Measurements from ENCODE around the gene NDUFV2.

The NDUFV2 gene

DNA sequence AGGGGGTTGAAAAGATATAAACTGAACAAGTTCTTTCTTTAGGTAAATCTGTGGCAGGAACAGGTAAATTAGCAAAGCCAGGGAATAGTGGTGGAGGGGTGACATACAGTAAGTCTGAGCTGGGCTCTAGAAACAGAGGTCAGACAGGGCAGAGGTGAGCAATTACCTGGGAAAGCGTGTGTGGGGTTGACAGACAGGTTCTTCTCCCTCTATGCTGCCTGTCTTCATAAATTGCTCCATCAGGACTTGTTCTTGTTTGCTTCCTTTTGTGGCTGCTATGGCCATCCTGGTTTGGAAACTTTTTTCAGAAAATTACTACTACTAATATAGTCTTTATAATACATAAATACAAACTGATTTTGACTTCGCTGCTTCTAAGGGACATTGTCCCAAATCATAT, 30.7 kb downstream of the NDUFV2 start:
- WGBS (ENCODE audit: insufficient coverage, insufficient read length) = no CpG with 5 or more reads among the region's 2 CpGs

DNA sequence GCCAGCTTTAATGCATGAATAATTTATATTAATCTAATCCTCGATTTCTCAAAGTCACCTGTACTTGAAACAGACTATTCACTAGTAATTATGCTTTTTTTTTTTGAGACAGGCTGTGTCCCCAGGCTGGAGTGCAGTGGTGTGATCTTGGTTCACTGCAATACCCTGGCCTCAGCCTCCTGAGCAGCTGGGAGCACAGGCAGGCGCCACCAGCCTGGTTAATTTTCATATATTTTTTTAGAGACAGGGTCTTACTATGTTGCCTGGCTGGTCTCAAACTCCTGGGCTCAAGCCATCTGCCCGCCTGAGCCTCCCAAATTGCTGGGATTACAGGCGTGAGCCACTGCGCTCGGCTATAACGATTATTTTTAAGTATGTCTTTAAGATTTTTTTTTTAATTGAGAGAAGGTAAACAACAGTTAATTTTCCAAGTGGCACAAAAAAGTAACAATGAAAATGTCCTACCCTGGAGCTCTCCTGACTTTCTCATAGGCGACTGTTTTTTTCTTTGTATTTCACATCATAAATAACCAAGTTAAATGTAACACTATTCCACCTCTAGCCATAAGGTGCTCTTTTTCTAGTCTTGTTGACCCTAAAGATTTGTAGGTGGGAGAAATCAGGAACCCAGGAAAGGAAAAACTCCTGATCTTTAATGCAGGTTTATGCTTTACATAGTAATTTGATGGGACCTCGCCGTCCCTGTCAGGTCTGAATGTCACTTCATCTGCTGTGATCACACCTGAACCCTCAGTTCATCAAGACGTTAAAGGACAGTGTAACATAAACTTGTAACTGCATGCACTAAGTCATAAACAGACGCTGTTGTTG, 32.8 kb downstream of the NDUFV2 start:
- Histone ChIP-seq H3K4me3 (ENCODE audit: low read length) (peak overlapping the region; percentile 73; the same call in 1 of the 2 replicates), H3K4me1 (ENCODE audit: control insufficient read depth, insufficient read depth, low read length) (no peaks in the 10 kb centered on the region), H3K9me3 (ENCODE audit: control insufficient read depth, insufficient read depth, low read length) (no peaks in the 10 kb centered on the region), H3K27me3 (ENCODE audit: control insufficient read depth, insufficient read depth, low read length) (no peaks in the 10 kb centered on the region), H3K27ac (ENCODE audit: low read length) (no peak overlapping the region), H3K36me3 (ENCODE audit: control insufficient read depth, insufficient read depth, low read length) (no peaks in the 10 kb centered on the region)
- no peak for DNase-seq (ENCODE audit: low read depth, low spot score)
- WGBS (ENCODE audit: insufficient coverage, insufficient read length) = no CpG with 5 or more reads among the region's 12 CpGs

More for the DNA sequence above, 30.7 kb downstream of the NDUFV2 start:
- Histone ChIP-seq H3K27ac (ENCODE audit: low read length) (no peak overlapping the region), H3K36me3 (ENCODE audit: control insufficient read depth, insufficient read depth, low read length) (no peaks in the 10 kb centered on the region; the same call in 1 of the 2 replicates), H3K27me3 (ENCODE audit: control insufficient read depth, insufficient read depth, low read length) (no peaks in the 10 kb centered on the region), H3K4me1 (ENCODE audit: control insufficient read depth, insufficient read depth, low read length) (no peaks in the 10 kb centered on the region), H3K4me3 (ENCODE audit: low read length) (no peak overlapping the region), H3K9me3 (ENCODE audit: control insufficient read depth, insufficient read depth, low read length) (no peaks in the 10 kb centered on the region)
- no peak for DNase-seq (ENCODE audit: low read depth, low spot score)

DNA sequence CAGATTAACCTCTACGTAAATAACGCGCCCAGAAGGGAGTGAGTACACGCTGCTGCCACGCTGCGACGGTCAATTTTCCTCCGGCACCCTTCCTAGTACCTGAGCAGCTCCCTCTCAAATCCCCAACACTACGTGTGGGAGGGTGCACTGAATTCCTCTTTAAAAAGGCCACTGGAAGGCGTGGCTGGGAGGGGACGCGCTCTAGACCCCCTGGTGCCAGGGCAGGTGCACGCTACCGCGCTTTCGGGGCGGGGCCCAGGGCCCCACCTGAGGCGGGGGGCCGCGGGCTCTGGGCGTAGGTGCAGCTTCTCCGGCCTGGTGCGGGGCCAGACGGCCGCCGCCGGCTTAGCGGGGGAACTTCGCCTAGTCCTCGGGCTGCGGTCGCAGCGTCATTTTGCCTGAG, 33.4 kb downstream of the NDUFV2 start:
- Histone ChIP-seq H3K27me3 (ENCODE audit: control insufficient read depth, insufficient read depth, low read length) (no peaks in the 10 kb centered on the region), H3K4me1 (ENCODE audit: control insufficient read depth, insufficient read depth, low read length) (no peaks in the 10 kb centered on the region), H3K27ac (ENCODE audit: low read length) (no peak overlapping the region), H3K9me3 (ENCODE audit: control insufficient read depth, insufficient read depth, low read length) (no peaks in the 10 kb centered on the region), H3K36me3 (ENCODE audit: control insufficient read depth, insufficient read depth, low read length) (no peaks in the 10 kb centered on the region), H3K4me3 (ENCODE audit: low read length) (peak overlapping the region; percentile 73)
- no CpG with 5 or more reads among the region's 33 CpGs for WGBS (ENCODE audit: insufficient coverage, insufficient read length)
- DNase-seq (ENCODE audit: low read depth, low spot score) = no peak

DNA sequence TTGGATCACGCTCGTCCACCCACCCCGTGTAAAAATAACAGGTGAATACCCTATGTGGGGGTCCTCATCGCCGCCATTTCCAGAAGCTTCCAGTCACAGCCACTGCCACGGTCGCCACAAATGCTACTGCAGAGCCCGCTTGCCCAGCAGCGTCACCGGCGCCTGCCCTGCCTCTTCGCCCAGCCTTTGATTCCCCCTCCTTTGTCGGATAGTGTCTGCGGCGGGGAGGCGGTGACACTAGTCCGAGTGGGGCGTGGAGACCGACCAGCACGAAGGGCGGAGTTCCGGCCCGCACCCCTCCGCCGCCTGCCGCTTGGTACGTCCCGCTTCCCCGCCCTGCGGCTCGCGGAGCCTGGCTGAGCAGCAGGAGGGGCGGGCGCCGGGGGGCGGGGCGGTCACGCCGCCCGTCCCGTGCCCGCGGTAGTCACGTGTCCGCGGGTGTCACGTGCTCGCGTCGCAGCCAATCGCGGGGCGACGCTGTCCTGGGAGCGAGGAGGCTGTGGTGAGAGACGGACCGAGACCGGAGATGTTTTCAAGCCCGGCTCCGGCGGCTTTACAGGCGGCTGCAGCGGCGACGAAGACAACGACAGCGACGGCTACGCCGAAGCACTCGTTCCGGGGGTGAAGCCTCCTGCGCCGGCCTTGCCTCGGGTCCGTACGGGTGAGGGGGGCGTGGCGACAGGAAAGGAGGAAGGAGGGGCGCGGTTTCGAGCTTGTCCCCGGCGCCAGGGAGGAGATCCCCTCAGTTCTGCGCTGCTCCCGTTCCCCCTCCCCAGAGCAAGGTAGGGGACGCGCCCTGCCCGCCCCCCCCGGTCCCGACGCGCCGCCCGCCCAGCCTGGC, 34.0 kb downstream of the NDUFV2 start, which contains the start of gene ANKRD12:
Gene ANKRD12, plus strand, starts transcription at position 467 of the 841 bp plus-strand sequence. CDS start 45,652 bp downstream, outside the sequence.
- no peaks in the 10 kb centered on the region for H3K27me3 ChIP-seq (ENCODE audit: control insufficient read depth, insufficient read depth, low read length)
- H3K36me3 ChIP-seq (ENCODE audit: control insufficient read depth, insufficient read depth, low read length) = no peaks in the 10 kb centered on the region
- no CpG with 5 or more reads among the region's 95 CpGs for WGBS (ENCODE audit: insufficient coverage, insufficient read length)
- H3K9me3 ChIP-seq (ENCODE audit: control insufficient read depth, insufficient read depth, low read length) = no peaks in the 10 kb centered on the region
- H3K27ac ChIP-seq (ENCODE audit: low read length) = no peak within 1 kb of the TSS
- H3K4me3 ChIP-seq (ENCODE audit: low read length) = peak within 1 kb of the TSS; percentile 73
- peak; percentile 80 for DNase-seq (ENCODE audit: low read depth, low spot score)
- no peaks in the 10 kb centered on the region for H3K4me1 ChIP-seq (ENCODE audit: control insufficient read depth, insufficient read depth, low read length)

DNA sequence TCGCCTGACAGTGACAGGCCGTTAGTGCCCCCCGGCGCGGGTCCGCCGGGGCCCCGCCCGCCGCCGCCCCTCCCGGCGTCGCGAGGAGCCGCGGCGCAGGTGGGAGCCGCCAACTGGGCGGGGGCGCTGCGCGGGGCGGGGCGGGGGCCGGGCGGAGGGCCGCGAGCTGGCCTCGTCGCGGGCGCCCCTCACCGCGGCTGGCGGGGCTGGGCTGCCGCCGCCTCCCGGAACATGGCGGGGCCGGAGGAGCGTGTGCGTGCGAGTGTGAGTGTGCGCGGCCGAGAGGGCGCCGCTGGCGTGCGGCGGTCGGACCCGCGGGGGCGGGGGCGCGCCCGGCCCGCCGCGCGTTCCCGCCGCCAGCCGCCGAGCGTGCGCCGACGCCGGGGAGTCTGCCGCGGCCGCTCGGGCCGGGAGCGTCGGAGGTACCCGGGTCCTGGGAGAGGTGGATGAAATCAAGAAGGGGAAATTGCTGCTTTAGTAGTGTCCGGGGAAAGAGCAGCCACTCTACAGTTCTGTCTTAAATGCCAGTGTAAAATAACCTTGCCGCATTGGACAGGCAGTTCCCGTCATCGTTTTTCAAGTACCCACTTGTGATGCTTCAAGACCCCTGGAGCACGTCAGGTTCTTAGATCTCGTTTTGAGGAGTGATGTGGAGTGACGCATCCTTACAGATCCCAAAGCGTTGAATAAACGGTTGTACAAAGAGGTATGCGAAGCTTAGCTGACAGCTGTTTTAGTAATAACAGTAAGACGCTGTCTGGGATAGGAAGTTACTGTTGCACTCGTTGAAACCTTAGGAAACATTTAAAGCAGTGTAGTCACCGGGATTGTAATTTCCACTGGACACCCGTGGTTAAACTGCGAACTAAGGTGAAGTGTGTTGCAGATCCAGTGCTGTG, 34.9 kb downstream of the NDUFV2 start:
- Histone ChIP-seq H3K27me3 (ENCODE audit: control insufficient read depth, insufficient read depth, low read length) (no peaks in the 10 kb centered on the region), H3K4me3 (ENCODE audit: low read length) (peak overlapping the region; percentile 73), H3K36me3 (ENCODE audit: control insufficient read depth, insufficient read depth, low read length) (no peaks in the 10 kb centered on the region), H3K9me3 (ENCODE audit: control insufficient read depth, insufficient read depth, low read length) (no peaks in the 10 kb centered on the region), H3K27ac (ENCODE audit: low read length) (no peak overlapping the region), H3K4me1 (ENCODE audit: control insufficient read depth, insufficient read depth, low read length) (no peaks in the 10 kb centered on the region)
- WGBS (ENCODE audit: insufficient coverage, insufficient read length) = no CpG with 5 or more reads among the region's 95 CpGs
- DNase-seq (ENCODE audit: low read depth, low spot score) = no peak

DNA sequence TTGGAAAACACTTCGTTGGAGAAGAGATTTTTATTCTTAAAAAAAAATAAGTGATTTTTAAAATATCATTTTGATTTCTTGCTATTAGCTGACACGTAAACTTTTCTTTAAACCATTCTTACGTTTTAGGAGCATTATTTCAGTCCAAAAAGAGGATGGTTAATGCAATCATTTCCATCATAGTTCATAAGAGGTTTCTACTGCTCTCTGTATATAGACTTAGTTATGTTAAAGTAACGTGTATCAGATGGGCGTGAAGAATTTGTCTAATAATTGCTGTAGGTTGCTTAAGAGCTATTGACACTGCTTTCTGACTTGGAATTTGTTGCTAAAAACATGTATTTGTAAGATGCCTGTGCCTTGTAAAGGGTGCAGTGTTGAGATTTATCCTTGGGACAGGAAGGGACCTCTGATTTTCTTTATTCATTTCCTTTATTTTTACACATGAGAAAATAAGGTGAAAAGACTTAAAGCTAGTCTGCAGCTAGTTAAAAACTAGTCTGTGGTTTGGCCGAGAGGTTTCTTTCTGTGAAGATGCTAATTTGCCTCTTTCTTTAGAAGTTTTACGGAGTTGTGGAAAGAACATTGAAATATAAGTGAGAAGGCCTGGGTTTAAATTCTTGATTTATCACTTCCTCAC, 37.0 kb downstream of the NDUFV2 start:
- no peak for DNase-seq (ENCODE audit: low read depth, low spot score)
- Histone ChIP-seq H3K27me3 (ENCODE audit: control insufficient read depth, insufficient read depth, low read length) (no peaks in the 10 kb centered on the region), H3K4me3 (ENCODE audit: low read length) (no peak overlapping the region), H3K9me3 (ENCODE audit: control insufficient read depth, insufficient read depth, low read length) (no peaks in the 10 kb centered on the region), H3K4me1 (ENCODE audit: control insufficient read depth, insufficient read depth, low read length) (no peaks in the 10 kb centered on the region), H3K27ac (ENCODE audit: low read length) (no peak overlapping the region), H3K36me3 (ENCODE audit: control insufficient read depth, insufficient read depth, low read length) (no peaks in the 10 kb centered on the region)
- WGBS (ENCODE audit: insufficient coverage, insufficient read length) = no CpG with 5 or more reads among the region's 7 CpGs

DNA sequence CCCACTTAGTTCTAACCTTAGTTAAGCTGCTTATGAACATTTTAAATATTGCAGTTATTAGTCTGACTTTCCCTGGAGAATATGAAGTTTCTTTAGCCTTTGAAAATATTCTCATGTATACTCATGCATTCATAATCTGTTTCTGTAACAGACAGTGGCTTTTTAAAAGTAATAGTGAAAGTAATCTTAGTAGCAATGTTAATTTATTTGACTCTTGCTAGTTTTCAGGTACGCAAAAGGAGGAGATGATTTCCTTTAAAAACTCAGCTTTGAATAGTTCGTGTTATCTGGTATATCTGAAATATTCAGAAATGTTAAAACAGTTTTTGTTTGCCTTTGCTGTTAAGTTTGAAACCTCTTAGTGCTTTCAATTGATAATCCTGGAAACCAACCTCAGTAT, 37.9 kb downstream of the NDUFV2 start:
- Histone ChIP-seq H3K27me3 (ENCODE audit: control insufficient read depth, insufficient read depth, low read length) (no peaks in the 10 kb centered on the region), H3K4me3 (ENCODE audit: low read length) (no peak overlapping the region), H3K27ac (ENCODE audit: low read length) (no peak overlapping the region), H3K4me1 (ENCODE audit: control insufficient read depth, insufficient read depth, low read length) (no peaks in the 10 kb centered on the region), H3K9me3 (ENCODE audit: control insufficient read depth, insufficient read depth, low read length) (no peaks in the 10 kb centered on the region), H3K36me3 (ENCODE audit: control insufficient read depth, insufficient read depth, low read length) (no peaks in the 10 kb centered on the region)
- no CpG with 5 or more reads among the region's 2 CpGs for WGBS (ENCODE audit: insufficient coverage, insufficient read length)
- no peak for DNase-seq (ENCODE audit: low read depth, low spot score)

DNA sequence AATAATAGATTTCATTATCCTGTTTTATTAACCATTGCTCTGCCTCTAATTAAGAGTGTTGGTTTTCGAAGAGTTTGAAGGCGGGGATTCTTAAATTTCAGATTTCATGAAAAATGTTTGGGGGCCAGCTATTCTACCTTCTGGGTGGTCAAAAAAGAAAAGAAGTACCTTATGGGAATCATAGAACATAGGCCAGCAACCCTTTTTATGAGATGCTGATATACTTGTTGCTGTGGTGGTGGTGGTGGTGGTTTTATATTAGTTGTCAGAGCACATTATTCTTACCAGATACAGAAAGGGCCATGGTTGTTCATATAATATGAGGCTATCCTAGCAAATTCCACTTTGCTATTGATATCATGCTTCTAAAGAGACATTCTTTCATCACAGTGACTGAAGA, 38.5 kb downstream of the NDUFV2 start:
- H3K4me1 ChIP-seq (ENCODE audit: control insufficient read depth, insufficient read depth, low read length) = no peaks in the 10 kb centered on the region
- WGBS (ENCODE audit: insufficient coverage, insufficient read length) = no CpG with 5 or more reads among the region's 2 CpGs
- H3K27me3 ChIP-seq (ENCODE audit: control insufficient read depth, insufficient read depth, low read length) = no peaks in the 10 kb centered on the region
- no peak for DNase-seq (ENCODE audit: low read depth, low spot score)
- no peaks in the 10 kb centered on the region for H3K36me3 ChIP-seq (ENCODE audit: control insufficient read depth, insufficient read depth, low read length)
- no peaks in the 10 kb centered on the region for H3K9me3 ChIP-seq (ENCODE audit: control insufficient read depth, insufficient read depth, low read length)
- H3K27ac ChIP-seq (ENCODE audit: low read length) = no peak overlapping the region
- H3K4me3 ChIP-seq (ENCODE audit: low read length) = no peak overlapping the region

DNA sequence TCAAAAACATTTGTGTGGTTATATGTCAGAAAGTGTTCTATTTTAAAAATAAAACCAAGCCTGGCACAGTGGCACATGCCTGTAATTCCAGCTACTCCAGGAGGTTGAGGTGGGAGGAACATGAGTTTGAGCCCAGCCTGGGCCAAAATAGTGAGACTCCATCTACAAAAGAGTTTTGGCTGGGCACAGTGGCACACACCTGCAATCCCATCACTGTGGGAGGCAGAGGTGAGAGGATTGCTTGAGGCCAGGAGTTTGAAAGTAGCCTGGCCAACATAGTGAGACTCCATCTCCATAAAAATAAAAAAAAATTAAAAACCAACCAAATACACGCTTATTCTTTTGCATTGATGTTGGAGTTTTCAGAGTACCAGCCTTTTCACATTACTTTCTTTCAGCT, 43.7 kb downstream of the NDUFV2 start:
- no peaks in the 10 kb centered on the region for H3K9me3 ChIP-seq (ENCODE audit: control insufficient read depth, insufficient read depth, low read length)
- no peak for DNase-seq (ENCODE audit: low read depth, low spot score)
- H3K27ac ChIP-seq (ENCODE audit: low read length) = no peak overlapping the region
- no peaks in the 10 kb centered on the region for H3K4me1 ChIP-seq (ENCODE audit: control insufficient read depth, insufficient read depth, low read length)
- no peak overlapping the region for H3K4me3 ChIP-seq (ENCODE audit: low read length)
- H3K27me3 ChIP-seq (ENCODE audit: control insufficient read depth, insufficient read depth, low read length) = no peaks in the 10 kb centered on the region
- no peaks in the 10 kb centered on the region for H3K36me3 ChIP-seq (ENCODE audit: control insufficient read depth, insufficient read depth, low read length)
- WGBS (ENCODE audit: insufficient coverage, insufficient read length) = no CpG with 5 or more reads among the region's 1 CpG

All from iPS DF 6.9 (cell line).